Ishikawa (cell line): Measurements from ENCODE around the gene EPB41.

Experiments used
- EGR1 ChIP-seq: IDR thresholded peaks from 2 replicates; pipeline ENCODE4 v1.6.1; 2012
- EP300 ChIP-seq: IDR thresholded peaks from 2 replicates; pipeline ENCODE4 v1.6.1; 2012; ENCODE audit warnings: borderline replicate concordance
- RAD21 ChIP-seq: IDR thresholded peaks from 2 replicates; pipeline ENCODE4 v1.6.1; 2012; ENCODE audit warnings: low read depth
- TAF1 ChIP-seq: IDR thresholded peaks from 2 replicates; pipeline ENCODE4 v1.6.1; 2012; ENCODE audit warnings: low read depth, mild to moderate bottlenecking
- TF ChIP-seq, protein P1 (sequence below): IDR thresholded peaks from 2 replicates; pipeline ENCODE4 v1.6.1; 2012

GRCh38 chr1:29136391-29136915, 222.1 kb downstream of the EPB41 start:
- no peak for TF ChIP-seq EP300
- TF ChIP-seq TAF1 = no peak
- TF ChIP-seq RAD21 = no peak
- TF ChIP-seq EGR1 = no peak
- TF ChIP-seq, protein P1, sequence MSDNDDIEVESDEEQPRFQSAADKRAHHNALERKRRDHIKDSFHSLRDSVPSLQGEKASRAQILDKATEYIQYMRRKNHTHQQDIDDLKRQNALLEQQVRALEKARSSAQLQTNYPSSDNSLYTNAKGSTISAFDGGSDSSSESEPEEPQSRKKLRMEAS = no peak; the same call in 1 of the 2 replicates
